Amniotic epithelial cell (primary cell): ENCODE measurements around the gene MTHFD1L.

Source experiments
- DNase-seq: peaks from one replicate; pipeline ENCODE4 v3.0.0-alpha.2; 2010; ENCODE audit warnings: low read depth

MTHFD1L gene

GRCh38 chr6:150934380-150934779, 68.9 kb downstream of the MTHFD1L start:
- peak; percentile 98 for DNase-seq

- DNase-seq = no peak
Observed at GRCh38 chr6:150936021-150936555, 70.6 kb downstream of the MTHFD1L start.

DNA sequence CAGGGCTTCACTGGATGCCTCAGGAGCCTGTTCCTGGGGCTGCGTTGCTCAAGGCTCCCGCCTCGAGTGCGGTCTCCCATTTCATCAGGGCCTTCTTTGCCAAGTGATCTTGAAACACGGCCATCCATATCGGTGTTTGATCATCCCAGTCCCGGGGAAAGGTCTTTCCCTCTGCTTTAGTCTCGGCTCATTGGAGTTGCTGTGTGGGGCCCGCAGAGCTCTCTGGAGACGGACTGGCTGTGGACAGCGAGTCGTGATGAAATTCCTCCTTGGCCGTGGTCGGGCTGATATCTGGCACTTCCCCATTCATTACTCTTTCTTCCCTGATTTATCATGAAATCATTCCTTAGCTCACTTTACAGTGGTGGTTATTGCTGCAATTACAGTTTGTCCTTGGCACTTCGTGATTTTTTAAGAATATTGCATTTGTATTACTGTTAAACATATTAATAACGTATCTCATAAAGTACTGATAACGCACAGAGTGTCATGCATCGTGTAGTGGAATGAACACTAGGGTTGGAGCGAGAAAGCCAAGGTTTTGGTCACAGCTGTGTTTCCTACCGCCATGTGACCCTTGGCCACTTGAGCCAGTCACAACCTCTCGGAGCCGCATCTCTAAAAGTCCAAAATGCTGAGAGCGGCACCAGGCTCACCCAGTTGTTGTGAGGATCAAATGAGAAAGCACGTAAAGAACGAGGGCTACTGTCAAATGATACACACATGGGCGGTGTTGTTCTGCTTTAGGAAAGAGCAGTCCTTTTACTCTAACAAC, 71.8 kb downstream of the MTHFD1L start:
- peak; percentile 58 for DNase-seq

DNA sequence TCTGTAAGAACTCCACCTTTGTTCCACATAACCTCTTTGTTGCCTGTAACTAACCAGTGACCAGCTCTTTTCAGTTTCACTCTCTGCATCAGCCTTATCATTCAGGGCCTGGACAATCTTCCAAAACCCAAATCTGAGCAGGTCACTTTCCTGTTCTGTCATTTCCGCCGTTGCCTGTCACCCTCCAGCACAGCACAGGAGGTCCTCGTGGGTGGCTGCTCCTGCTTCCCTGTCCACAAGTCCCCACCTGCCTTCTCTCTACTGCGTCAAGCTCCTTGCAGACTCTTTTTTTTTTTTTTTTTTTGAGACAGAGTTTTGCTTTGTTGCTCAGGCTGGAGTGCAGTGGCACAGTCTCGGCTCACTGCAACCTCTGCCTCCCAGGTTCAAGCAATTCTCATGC, 73.9 kb downstream of the MTHFD1L start:
- no peak for DNase-seq

DNA sequence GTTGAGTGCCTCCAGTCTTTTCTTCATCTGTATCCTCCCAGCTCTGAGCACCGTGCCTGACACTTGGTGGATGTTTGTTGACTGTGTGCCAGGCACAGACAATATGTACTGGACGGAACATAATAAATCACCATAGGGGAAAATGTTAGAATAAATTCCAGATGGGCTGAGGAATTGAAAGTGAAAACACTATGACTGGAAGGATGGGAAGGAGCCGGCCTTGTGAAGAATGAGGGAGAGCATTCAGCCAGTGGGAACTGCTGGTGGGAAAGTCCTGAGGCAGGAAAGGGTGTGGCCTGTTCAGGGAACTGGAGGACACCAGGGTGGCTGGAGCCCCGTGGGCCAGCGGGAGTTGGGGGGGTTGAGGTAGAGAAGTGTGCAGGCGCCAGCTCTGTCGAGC, 75.4 kb downstream of the MTHFD1L start:
- DNase-seq = peak; percentile 83

- DNase-seq = no peak
Observed at GRCh38 chr6:150949526-150949925, 84.0 kb downstream of the MTHFD1L start.

GRCh38 chr6:150953851-150954250, 88.3 kb downstream of the MTHFD1L start:
- DNase-seq = no peak

DNA sequence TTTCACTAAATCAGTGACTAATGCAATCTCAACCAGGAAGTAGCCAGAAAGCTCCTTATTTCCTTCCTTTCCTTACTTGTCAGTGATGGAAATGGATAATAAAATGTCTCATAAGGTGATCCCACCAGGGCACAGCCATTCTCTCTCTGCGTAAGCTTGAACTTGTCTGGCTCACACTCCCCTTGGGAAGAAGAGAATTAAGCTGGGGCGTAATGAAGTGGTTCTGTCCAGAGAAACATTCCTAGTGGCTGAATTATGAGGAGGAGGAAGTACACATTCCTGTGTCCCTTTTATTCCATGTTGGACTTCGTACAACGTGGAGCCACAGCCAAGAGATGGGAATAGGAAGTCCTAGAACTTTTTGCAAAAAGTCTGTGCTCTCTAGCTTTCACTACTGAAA, 93.7 kb downstream of the MTHFD1L start:
- no peak for DNase-seq

- DNase-seq = no peak
Observed at GRCh38 chr6:150962436-150962835, 96.9 kb downstream of the MTHFD1L start.

- no peak for DNase-seq
Observed at GRCh38 chr6:150964765-150965164, 99.3 kb downstream of the MTHFD1L start.

GRCh38 chr6:150966786-150967185, 101.3 kb downstream of the MTHFD1L start:
- DNase-seq = no peak

DNA sequence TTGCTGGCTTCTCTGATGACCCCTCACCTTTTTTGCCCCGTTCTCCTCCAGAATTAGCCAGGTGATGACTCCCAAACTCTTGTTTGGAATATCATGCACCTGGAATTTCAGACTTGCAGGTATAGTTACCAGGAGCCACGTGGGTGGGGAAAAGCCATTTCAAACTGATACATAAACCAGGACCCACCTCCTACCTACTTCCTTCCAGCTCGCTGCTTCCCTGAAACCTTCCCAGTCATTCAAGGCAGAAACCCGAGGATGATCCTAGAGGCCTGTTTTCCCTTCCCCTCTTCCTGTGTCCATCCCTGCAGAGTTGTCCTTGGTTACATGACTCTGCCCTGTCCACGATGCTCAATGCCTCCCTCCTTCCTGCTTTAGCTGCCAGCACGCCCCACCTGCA, 101.9 kb downstream of the MTHFD1L start:
- DNase-seq = no peak

DNA sequence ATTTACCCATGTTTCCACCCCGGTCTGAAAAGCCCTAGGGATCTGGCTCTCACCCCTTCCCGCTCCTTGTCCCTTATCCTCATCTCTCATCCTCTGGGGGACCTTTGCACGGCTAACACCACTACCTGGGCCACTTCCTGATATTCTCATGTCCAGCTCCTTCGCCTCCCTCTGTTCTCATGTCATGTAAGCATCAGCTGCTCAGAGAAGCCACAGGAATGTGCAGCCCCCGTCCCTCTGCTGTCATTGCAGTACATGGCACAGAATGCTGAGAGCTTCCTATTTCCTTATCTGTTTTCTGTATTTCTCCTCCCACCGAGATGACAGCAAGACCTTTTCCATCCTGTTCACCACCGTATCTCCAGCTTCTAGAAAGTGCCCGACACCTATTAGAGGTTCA, 102.4 kb downstream of the MTHFD1L start:
- DNase-seq = no peak

GRCh38 chr6:150969901-150970300, 104.4 kb downstream of the MTHFD1L start:
- DNase-seq = no peak

DNA sequence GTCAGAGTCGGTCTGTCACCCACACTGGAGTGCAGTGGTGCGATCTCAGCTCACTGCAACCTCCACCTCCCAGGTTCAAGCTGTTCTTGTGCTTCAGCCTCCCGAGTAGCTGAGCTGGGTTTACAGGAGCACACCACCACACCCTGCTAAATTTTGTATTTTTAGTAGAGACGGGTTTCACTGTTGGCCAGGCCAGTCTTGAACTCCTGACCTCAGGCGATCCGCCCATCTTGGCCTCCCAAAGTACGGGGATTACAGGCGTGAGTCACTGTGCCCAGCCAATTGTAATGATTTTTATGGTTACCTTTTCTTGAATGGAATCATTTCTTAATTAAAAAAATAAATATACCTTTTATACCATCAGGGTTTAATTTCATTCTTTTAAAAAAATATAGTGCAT, 105.7 kb downstream of the MTHFD1L start:
- DNase-seq = no peak

DNA sequence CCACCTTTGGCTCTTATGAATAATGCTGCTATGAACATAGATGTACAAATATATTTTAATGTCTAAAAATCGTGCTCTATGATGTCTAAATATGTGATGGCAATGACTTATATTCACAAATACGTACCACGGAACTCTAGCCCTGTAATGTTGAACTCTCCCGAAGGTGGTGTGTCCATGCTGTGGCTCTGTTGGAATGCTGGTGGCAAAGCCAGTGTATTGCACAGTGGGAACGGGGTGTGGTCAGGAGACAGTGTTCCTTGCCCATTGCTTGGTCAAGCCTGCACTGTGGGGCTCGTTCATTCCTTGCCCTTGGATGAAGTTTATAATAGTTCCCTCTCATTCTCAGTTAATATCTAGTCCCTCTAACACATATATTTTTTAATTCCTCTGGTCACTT, 109.6 kb downstream of the MTHFD1L start:
- no peak for DNase-seq

GRCh38 chr6:150977281-150977680, 111.8 kb downstream of the MTHFD1L start:
- no peak for DNase-seq

DNA sequence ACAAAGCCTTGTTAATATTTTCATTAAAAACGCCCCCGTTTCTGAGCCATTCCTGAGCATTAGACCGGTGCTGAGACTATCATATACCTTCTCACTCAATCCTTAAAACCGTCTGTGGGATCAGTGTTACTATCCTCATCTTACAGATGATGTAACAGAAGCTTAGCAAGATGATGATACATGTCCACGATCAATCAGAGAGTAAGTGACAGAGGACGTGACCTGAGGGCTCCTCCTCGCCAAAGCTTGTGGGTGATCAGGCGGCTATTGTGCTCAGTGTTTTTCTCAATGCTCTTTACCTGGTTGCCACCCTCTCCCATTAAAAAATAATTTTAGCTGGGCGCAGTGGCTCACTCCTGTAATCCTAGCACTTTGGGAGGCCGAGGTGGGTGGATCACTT, 113.1 kb downstream of the MTHFD1L start:
- no peak for DNase-seq

DNA sequence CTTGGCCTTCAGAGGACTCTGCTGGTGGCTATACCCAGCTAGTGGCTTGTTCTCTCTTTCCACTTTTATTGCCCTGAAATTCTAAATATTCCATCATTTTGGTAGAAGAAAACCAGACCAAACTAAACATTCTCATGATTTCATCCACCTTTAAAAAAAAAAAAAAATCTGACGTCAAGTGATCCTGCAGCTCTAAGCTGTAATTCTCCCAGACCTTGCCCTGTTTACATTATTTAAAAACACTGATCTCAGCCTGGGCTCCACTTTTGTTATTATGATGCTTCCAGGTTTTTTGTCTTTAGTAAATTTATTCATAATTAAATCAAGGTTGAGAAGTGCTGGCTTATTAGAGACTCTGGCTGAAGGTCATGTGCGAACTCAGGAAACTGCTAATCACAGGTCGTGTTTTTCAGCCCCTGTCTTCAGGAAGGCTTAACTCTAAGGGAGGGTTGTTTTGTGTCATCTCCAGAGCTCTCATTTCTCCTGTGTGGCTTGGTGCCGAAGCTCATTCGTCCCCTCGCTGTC, 114.4 kb downstream of the MTHFD1L start:
- no peak for DNase-seq

- no peak for DNase-seq
Observed at GRCh38 chr6:150981095-150981494, 115.6 kb downstream of the MTHFD1L start.

DNA sequence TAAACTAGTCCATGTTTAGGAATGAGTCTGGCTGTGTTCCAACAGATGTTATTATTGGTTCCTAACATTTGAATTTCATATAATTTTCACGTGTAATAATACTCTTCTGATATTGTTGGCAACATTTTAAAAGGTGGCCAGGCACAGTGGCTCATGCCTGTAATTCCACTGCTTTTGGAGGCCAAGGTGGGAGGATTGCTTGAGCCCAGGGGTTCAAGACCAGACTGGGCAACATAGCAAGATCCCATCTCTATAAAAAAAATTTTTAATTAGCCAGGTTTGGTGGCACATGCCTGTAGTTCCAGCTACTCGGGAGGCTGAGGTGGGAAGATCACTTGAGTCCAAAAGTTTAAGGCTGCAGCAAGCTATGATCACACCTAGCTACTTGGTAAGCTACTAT, 116.2 kb downstream of the MTHFD1L start:
- no peak for DNase-seq

DNA sequence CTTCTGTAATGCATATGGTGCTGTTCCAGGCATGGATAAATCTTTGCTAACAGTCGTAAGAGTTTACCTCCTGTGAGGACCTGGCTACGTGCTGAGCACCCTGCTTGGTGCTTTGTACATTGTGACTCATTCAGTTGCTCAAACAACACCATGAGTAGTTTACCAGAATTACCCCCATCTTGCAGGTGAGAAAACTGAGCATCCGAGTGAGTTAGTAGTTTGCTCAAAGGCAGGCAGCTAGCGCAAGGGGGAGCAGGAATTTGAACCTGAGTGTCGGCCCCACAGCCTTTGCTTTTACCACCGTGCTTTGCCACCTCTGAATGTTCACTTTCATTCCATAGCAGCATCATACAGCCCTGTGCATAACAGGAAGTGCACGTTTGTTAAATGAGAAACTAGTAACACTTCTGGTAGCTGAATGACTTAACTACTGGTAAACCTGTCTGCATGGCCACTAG, 121.9 kb downstream of the MTHFD1L start:
- peak; percentile 53 for DNase-seq

DNA sequence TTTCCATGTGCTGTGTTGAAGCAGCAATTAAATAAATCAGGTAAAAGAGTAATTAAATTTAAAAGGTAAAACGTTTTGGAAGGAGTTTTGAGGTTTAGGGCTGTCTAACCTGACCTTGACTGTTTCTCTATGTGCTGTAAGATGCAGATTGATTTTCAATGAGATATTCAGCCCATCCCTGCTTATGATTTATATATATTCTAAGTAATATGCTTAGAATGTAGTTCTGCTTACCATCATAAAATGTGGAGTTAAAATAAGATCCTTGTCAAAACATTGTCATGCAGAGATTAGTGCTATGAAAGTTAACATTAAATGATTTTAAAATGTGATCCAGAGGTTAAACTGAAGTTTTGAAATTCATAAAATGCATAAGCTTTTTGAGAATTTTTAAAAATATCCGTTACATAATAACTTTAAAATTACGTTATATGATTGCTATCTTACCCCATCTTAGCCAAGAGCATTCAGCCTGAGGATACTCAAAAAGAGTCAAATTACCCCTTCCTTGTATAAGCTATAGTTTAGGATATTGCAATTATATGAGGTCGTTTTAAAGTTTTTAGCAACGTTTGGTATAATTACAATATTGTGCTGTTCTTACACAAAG, 122.5 kb downstream of the MTHFD1L start:
- DNase-seq = no peak
